AG04450 (cell line): ENCODE data around the gene ZNF674. TPM values are rescaled to one million over a fixed set of nuclear protein-coding genes. Genes with fewer than 3 reads are reported as not detected.

Experiments
- CTCF ChIA-PET: fragments of 300-600, 350-600 bp; formaldehyde crosslinking; extraction: SDS; loops from one replicate; lab custom pipeline; 2022; ENCODE audit warnings: antibody characterized with exemption, inconsistent platforms; lab: Charles Lee
- POLR2A ChIA-PET: fragments of 350-600 bp; formaldehyde crosslinking; extraction: SDS; loops from one replicate; lab custom pipeline; 2021; ENCODE audit warnings: antibody characterized with exemption, inconsistent platforms; lab: Yijun Ruan, JAX
- DNase-seq: peaks from one replicate; pipeline ENCODE4 v3.0.0-alpha.2; 2011; ENCODE audit warnings: low read depth, low spot score
- H3K27ac ChIP-seq: one replicate; pipeline ENCODE4 v1.5.1; 2012; ENCODE audit warnings: low read depth, low read length, control low read depth
- H3K27me3 ChIP-seq: one replicate; pipeline ENCODE4 v1.6.0; 2012; ENCODE audit warnings: low read length; ENCODE audit not compliant: control insufficient read depth, insufficient read depth
- H3K4me3 ChIP-seq: 2 replicates; pipeline ENCODE4 v1.5.1; 2011; ENCODE audit warnings: mild to moderate bottlenecking, low read depth, low read length, control low read depth
- H3K9me3 ChIP-seq: 2 replicates; pipeline ENCODE4 v1.5.1; 2012; ENCODE audit warnings: low read length; ENCODE audit not compliant: control insufficient read depth, insufficient read depth
- CTCF ChIP-seq: IDR thresholded peaks from 2 replicates; pipeline ENCODE4 v1.5.1; 2011; ENCODE audit warnings: low read depth, low read length, control low read depth, inconsistent platforms
- polyA plus RNA-seq: library from polyadenylated mRNA; depleted of rRNA; stranded (reverse); fragments of >200 nt; gene quantifications from 2 replicates; pipeline ENCODE4 v1.2.3, GENCODE V29; 2011

Gene ZNF674
- polyA plus RNA-seq, 1 experiment = 4.1 TPM

DNA sequence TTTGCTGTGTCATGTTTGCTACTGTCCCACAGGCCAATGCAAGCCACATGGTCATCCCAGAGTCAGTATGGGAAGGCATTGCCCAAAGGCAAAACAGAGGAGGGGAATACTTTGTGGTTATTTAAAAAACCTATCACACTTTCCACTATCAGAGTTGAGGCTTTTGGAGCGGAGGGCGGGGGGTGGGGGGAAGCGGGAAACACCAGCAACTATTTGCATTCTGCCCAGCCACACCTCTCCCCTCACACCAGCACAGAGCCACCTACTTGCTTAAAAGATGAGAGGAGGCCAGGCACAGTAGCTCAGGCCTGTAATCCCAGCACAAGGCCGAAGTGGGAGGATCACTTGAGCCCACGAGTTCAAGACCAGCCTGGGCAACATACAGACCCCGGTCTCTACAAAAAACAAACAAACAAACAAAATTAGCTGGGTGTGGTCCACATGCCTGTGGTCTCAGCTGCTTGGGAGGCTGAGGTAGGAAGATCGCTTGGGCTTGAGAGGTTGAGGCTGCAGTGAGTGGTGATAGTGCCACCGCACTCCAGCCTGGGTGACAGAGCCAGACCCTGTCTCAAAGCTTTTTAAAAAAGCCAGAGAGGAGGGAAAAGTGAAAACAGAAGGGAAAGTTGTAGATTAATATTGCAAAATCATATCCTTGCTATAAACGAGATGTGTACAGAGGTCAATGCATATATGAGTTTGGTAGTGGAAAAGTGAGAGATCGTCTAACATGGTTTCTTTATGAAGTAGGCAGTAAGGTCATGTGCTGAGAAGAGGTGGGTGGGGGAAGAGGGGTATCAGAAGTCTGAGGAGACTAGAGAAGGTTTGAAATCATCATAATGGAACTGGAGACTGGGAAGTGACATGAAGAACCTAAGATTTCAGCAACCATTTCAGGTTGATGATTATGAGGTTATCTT is 26.5 kb upstream of the ZNF674 start:
- CTCF ChIA-PET = interaction anchor here (1.4 kb wide), 1 partner anchor 115 kb away, joined by 5 read pairs; no protein-coding TSS in a partner anchor
- Histone ChIP-seq H3K27me3 (no peaks in the 10 kb centered on the region), H3K9me3 (no peaks in the 10 kb centered on the region), H3K4me3 (no peak overlapping the region), H3K27ac (no peak overlapping the region)
- DNase-seq = no peak
- POLR2A ChIA-PET = no interaction called here
- TF ChIP-seq CTCF = no peak

- CTCF ChIA-PET = no interaction called here
- Histone ChIP-seq H3K27ac (no peak overlapping the region), H3K9me3 (no peaks in the 10 kb centered on the region), H3K4me3 (no peak overlapping the region), H3K27me3 (no peaks in the 10 kb centered on the region)
- no peak for TF ChIP-seq CTCF
- DNase-seq = no peak
- POLR2A ChIA-PET = no interaction called here
Observed at GRCh38 chrX:46569621-46570020, 24.4 kb upstream of the ZNF674 start.

DNA sequence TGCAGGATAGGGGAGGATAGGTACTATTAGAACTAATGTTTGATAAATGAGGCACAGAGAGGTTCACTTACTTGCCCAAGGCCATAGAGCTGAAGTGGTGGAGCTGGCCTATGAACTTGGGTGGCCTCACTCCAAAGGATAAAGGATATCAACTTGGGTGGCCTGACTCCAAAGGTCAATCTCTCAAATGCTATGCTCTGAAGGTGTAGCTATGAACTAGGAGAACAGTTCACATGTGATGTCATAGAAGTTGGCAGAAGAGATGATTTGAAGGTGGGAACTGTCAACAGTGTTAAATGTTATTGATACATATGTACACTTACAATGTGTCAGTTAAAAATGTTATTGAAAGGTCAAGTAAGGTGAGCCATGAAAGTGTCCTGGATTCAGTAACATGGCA is 22.2 kb upstream of the ZNF674 start:
- Histone ChIP-seq H3K4me3 (no peak overlapping the region), H3K27ac (no peak overlapping the region), H3K9me3 (no peaks in the 10 kb centered on the region), H3K27me3 (no peaks in the 10 kb centered on the region)
- no peak for DNase-seq
- no peak for TF ChIP-seq CTCF
- CTCF ChIA-PET = interaction anchor here (0.6 to 0.7 kb wide), 2 partner anchors 74 to 133 kb away, joined by 3 read pairs; no protein-coding TSS in a partner anchor
- POLR2A ChIA-PET = no interaction called here

- TF ChIP-seq CTCF = no peak
- H3K4me3 ChIP-seq = no peak overlapping the region
- POLR2A ChIA-PET = no interaction called here
- CTCF ChIA-PET = no interaction called here
- DNase-seq = no peak
- H3K27ac ChIP-seq = no peak overlapping the region
- H3K27me3 ChIP-seq = no peaks in the 10 kb centered on the region
- H3K9me3 ChIP-seq = no peaks in the 10 kb centered on the region
Observed at GRCh38 chrX:46561824-46562657, 16.8 kb upstream of the ZNF674 start.
